WTC11 (cell line): ENCODE measurements around the gene DHRS4L2. TPM values are rescaled to one million over a fixed set of nuclear protein-coding genes. Genes with fewer than 3 reads are reported as not detected.
"Not testable (repeated sequence)": the region's sequence is repeated elsewhere in the genome, so short reads cannot be mapped to it uniquely, and the experiment has no call there.

Experiments used
- ATAC-seq: fragments of 200-7000 bp; cut with Tn5 transposase; 2 replicates; pipeline ENCODE4 v1.10.0; 2021; ENCODE audit warnings: mild to moderate bottlenecking, moderate library complexity
- CTCF ChIA-PET: fragments of 300-600 bp; sonication (Branson Sonifier 250); formaldehyde crosslinking; loops from one replicate; lab custom pipeline; 2021; ENCODE audit warnings: antibody characterized with exemption; lab: Charles Lee
- POLR2A ChIA-PET: fragments of 350-600 bp; sonication (Branson Sonifier 250); formaldehyde crosslinking; loops from one replicate; lab custom pipeline; 2021; ENCODE audit warnings: antibody characterized with exemption; lab: Charles Lee
- DNase-seq: peaks from one replicate; pipeline ENCODE4 v3.0.0; 2021; ENCODE audit warnings: low spot score
- H3K27ac Mint-ChIP-seq: 2 replicates; pipeline ENCODE4 v1.8.0; 2021; ENCODE audit warnings: mixed read lengths
- H3K27me3 Mint-ChIP-seq: 2 replicates; pipeline ENCODE4 v1.8.0; 2021; ENCODE audit warnings: low read depth, mild to moderate bottlenecking, moderate library complexity, mixed read lengths
- H3K36me3 Mint-ChIP-seq: 2 replicates; pipeline ENCODE4 v1.8.0; 2021; ENCODE audit warnings: mixed read lengths
- H3K4me1 Mint-ChIP-seq: 2 replicates; pipeline ENCODE4 v1.8.0; 2022; ENCODE audit warnings: mixed read lengths
- H3K4me3 Mint-ChIP-seq: 2 replicates; pipeline ENCODE4 v1.8.0; 2021; ENCODE audit warnings: mild to moderate bottlenecking, moderate library complexity, mixed read lengths
- H3K9me3 Mint-ChIP-seq: 2 replicates; pipeline ENCODE4 v1.8.0; 2021; ENCODE audit warnings: mixed read lengths
- ARID4B ChIP-seq: sonication (generic); formaldehyde crosslinking; IDR thresholded peaks from 2 replicates; pipeline ENCODE4 v1.8.0; 2023; ENCODE audit warnings: missing genetic modification reagents, mild to moderate bottlenecking, borderline replicate concordance
- CBFB ChIP-seq: sonication (generic); formaldehyde crosslinking; IDR thresholded peaks from 2 replicates; pipeline ENCODE4 v1.8.1; 2022; ENCODE audit warnings: mild to moderate bottlenecking, low read depth, missing genetic modification reagents
- E2F4 ChIP-seq: sonication (generic); formaldehyde crosslinking; IDR thresholded peaks from 2 replicates; pipeline ENCODE4 v1.8.1; 2022; ENCODE audit warnings: low read depth, mild to moderate bottlenecking, moderate library complexity, missing genetic modification reagents, borderline replicate concordance
- ESRRA ChIP-seq: sonication (generic); formaldehyde crosslinking; IDR thresholded peaks from 2 replicates; pipeline ENCODE4 v1.8.1; 2022; ENCODE audit warnings: mild to moderate bottlenecking, missing genetic modification reagents, borderline replicate concordance
- GABPB1 ChIP-seq: sonication (generic); formaldehyde crosslinking; IDR thresholded peaks from 2 replicates; pipeline ENCODE4 v1.8.1; 2023; ENCODE audit warnings: mild to moderate bottlenecking, missing genetic modification reagents
- JUN ChIP-seq: sonication (generic); formaldehyde crosslinking; IDR thresholded peaks from 2 replicates; pipeline ENCODE4 v1.8.0; 2023; ENCODE audit warnings: mild to moderate bottlenecking, missing genetic modification reagents
- KAT7 ChIP-seq: sonication (generic); formaldehyde crosslinking; IDR thresholded peaks from 2 replicates; pipeline ENCODE4 v1.8.1; 2023; ENCODE audit warnings: missing genetic modification reagents, mild to moderate bottlenecking, borderline replicate concordance
- OVOL2 ChIP-seq: fragments of 250-450 bp; sonication (Bioruptor Pico); IDR thresholded peaks from 2 replicates; pipeline ENCODE4 v1.9.0; 2021; ENCODE audit warnings: mild to moderate bottlenecking, borderline replicate concordance
- RELA ChIP-seq: sonication (generic); formaldehyde crosslinking; IDR thresholded peaks from 2 replicates; pipeline ENCODE4 v1.8.1; 2022; ENCODE audit warnings: missing genetic modification reagents, mild to moderate bottlenecking, borderline replicate concordance
- SMAD4 ChIP-seq: sonication (generic); formaldehyde crosslinking; IDR thresholded peaks from 2 replicates; pipeline ENCODE4 v1.8.0; 2022; ENCODE audit warnings: mild to moderate bottlenecking, missing genetic modification reagents
- SP1 ChIP-seq: sonication (generic); formaldehyde crosslinking; conservative IDR thresholded peaks from 2 replicates; pipeline ENCODE4 v1.8.1; 2022; ENCODE audit warnings: missing genetic modification reagents
- TCF7 ChIP-seq: sonication (generic); formaldehyde crosslinking; IDR thresholded peaks from 2 replicates; pipeline ENCODE4 v1.8.0; 2022; ENCODE audit warnings: mild to moderate bottlenecking, low read depth, missing genetic modification reagents, moderate library complexity
- TEAD1 ChIP-seq: sonication (generic); formaldehyde crosslinking; IDR thresholded peaks from 2 replicates; pipeline ENCODE4 v1.8.0; 2022; ENCODE audit warnings: mild to moderate bottlenecking, missing genetic modification reagents
- ZNF121 ChIP-seq: sonication (generic); formaldehyde crosslinking; IDR thresholded peaks from 2 replicates; pipeline ENCODE4 v1.8.0; 2023; ENCODE audit warnings: missing genetic modification reagents
- ZNF425 ChIP-seq: fragments of 250-450 bp; sonication (Bioruptor Pico); conservative IDR thresholded peaks from 2 replicates; pipeline ENCODE4 v1.9.0; 2021; ENCODE audit warnings: mild to moderate bottlenecking
- total RNA-seq: library from RNA; stranded (reverse); gene quantifications from 3 replicates; pipeline ENCODE4 v1.2.3, GENCODE V29; 2021

DHRS4L2 gene
- total RNA-seq, 1 experiment from 2014 or later = 10.2 TPM

GRCh38 chr14:24042746-24043145 is 54.0 kb downstream of the DHRS4L2 start (continued):
- TF ChIP-seq ARID4B (CRISPR knock-in tag) = no peak

- POLR2A ChIA-PET, CTCF ChIA-PET, H3K4me3 Mint-ChIP-seq, ATAC-seq, H3K27ac Mint-ChIP-seq, H3K9me3 Mint-ChIP-seq, DNase-seq, H3K36me3 Mint-ChIP-seq: not testable (repeated sequence)
- H3K27me3 Mint-ChIP-seq = peaks cover 17% of the 10 kb centered on the region
- peaks cover 18% of the 10 kb centered on the region for H3K4me1 Mint-ChIP-seq
Observed at GRCh38 chr14:24049002-24049401, 60.3 kb downstream of the DHRS4L2 start.

- peak overlapping the region; percentile 58; the same call in 1 of the 2 replicates for H3K27ac Mint-ChIP-seq
- DNase-seq = not testable (repeated sequence)
- CTCF ChIA-PET = interaction anchor here (1.2 to 4.3 kb wide), 7 partner anchors 15 to 247 kb away, joined by 3 to 25 read pairs (median 15); partner anchors contain the start of genes DCAF11, NRL and PCK2
Observed at GRCh38 chr14:24050753-24051152, 62.0 kb downstream of the DHRS4L2 start.

GRCh38 chr14:24051176-24051788 is 62.6 kb downstream of the DHRS4L2 start:
- TF ChIP-seq TEAD1 (CRISPR knock-in tag) (no peak), CBFB (CRISPR knock-in tag) (0 out of 2 replicates have a peak, but pooled peaks have one; percentile 18), SMAD4 (CRISPR knock-in tag) (no peak), TCF7 (CRISPR knock-in tag) (no peak)
- Mint-ChIP-seq H3K4me3 (peak overlapping the region; percentile 76), H3K9me3 (no peaks in the 10 kb centered on the region), H3K27me3 (peaks cover 5% of the 10 kb centered on the region), H3K36me3 (no peaks in the 10 kb centered on the region), H3K4me1 (peaks cover 18% of the 10 kb centered on the region), H3K27ac (peak overlapping the region; percentile 58)
- ChIA-PET CTCF (interaction anchor here (0.8 to 4.3 kb wide), 13 partner anchors 13 to 419 kb away, joined by 3 to 25 read pairs (median 7); partner anchors contain the start of genes DCAF11, IRF9, NRL and PCK2), POLR2A (interaction anchor here (0.6 to 2.4 kb wide), 8 partner anchors 10 to 90 kb away, joined by 3 to 17 read pairs (median 5); partner anchors contain the start of genes DCAF11, EMC9, NRL and PCK2)
- ATAC-seq = peak; percentile 48
- peak; percentile 35 for DNase-seq

More at GRCh38 chr14:24050753-24051152, 62.0 kb downstream of the DHRS4L2 start:
- not testable (repeated sequence) for H3K9me3 Mint-ChIP-seq, H3K36me3 Mint-ChIP-seq, H3K27me3 Mint-ChIP-seq
- H3K4me1 Mint-ChIP-seq = peaks cover 18% of the 10 kb centered on the region
- ATAC-seq = 0 out of 2 replicates have a peak, but pooled peaks have one; percentile 2
- POLR2A ChIA-PET = interaction anchor here (0.6 to 2.4 kb wide), 3 partner anchors 58 to 70 kb away, joined by 3 to 12 read pairs (median 11); partner anchors contain the start of genes DCAF11 and NRL
- H3K4me3 Mint-ChIP-seq = peak overlapping the region; percentile 76

- Mint-ChIP-seq H3K4me1 (peaks cover 18% of the 10 kb centered on the region), H3K27me3 (peaks cover 3% of the 10 kb centered on the region), H3K4me3 (peak within 1 kb of the TSS; percentile 76), H3K27ac (peak within 1 kb of the TSS; percentile 58), H3K36me3 (no peaks in the 10 kb centered on the region), H3K9me3 (no peaks in the 10 kb centered on the region)
- ChIA-PET CTCF (interaction anchor here (0.8 to 4.3 kb wide), 15 partner anchors 14 to 420 kb away, joined by 3 to 25 read pairs (median 7); partner anchors contain the start of genes DCAF11, DHRS4L2, IRF9 and NRL), POLR2A (interaction anchor here (0.5 to 2.4 kb wide), 12 partner anchors 9 to 961 kb away, joined by 3 to 17 read pairs (median 4); partner anchors contain the start of genes CHMP4A, DCAF11, EMC9 and NRL)
- ATAC-seq (peak; percentile 81), DNase-seq (peak; percentile 85)
- no peak for TF ChIP-seq ZNF425 (CRISPR knock-in tag)
- TF ChIP-seq SP1 (CRISPR knock-in tag) = peak; percentile 47
- peak; percentile 94 for TF ChIP-seq RELA (CRISPR knock-in tag)
- peak; percentile 68; the same call in 1 of the 2 replicates for TF ChIP-seq ESRRA (CRISPR knock-in tag)
- no peak for TF ChIP-seq OVOL2 (CRISPR knock-in tag)
- no peak for TF ChIP-seq ZNF121 (CRISPR knock-in tag)
- peak; percentile 36; the same call in 1 of the 2 replicates for TF ChIP-seq KAT7
- peak; percentile 71; the same call in 1 of the 2 replicates for TF ChIP-seq JUN (CRISPR knock-in tag)
- TF ChIP-seq GABPB1 (CRISPR knock-in tag) = peak; percentile 65
- peak; percentile 74; the same call in 1 of the 2 replicates for TF ChIP-seq E2F4
Observed at GRCh38 chr14:24051789-24052655, 63.3 kb downstream of the DHRS4L2 start, which contains the start of gene CARMIL3. Gene CARMIL3 (plus strand): TSS chr14:24052009. CDS start chr14:24052154, 145 bp downstream.
